ENCODE data around the gene NDUFAF3.
A peak's percentile ranks its signal among the peaks of the same experiment; 100 is the strongest.

Gene NDUFAF3

DNA sequence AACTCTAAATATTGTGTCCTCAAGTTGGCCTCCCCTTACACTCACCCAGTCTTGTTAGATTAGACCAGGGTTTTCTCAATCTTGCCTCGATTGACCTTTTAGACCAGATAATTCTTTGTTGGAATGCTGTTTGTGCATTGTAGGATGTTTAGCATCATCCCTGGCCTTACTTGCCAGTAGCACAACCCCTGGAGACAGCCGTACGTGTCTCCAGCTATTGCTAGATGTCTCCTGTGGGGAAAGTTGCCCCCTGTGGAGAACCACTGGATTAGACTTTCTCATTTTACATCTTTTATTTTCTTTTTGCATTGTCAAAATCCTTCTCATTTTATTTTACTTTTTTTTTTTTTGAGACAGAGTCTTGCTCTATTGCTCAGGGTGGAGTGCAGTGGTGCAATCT is 12.5 kb upstream of the NDUFAF3 start:
- Mint-ChIP-seq H3K4me1 (peaks cover 55% of the 10 kb centered on the region), H3K27me3 (no peaks in the 10 kb centered on the region), H3K27ac (peak overlapping the region in 1 of 2 donors; percentile 74), H3K4me3 (peak overlapping the region; percentile 3 to 20), H3K9me3 (no peaks in the 10 kb centered on the region)
- DNase-seq: no peak
- ATAC-seq: no peak

GRCh38 chr3:49012441-49013017 is 9.4 kb upstream of the NDUFAF3 start:
- ATAC-seq: no peak
- no peaks in the 10 kb centered on the region for H3K9me3 Mint-ChIP-seq
- H3K27ac Mint-ChIP-seq: peak overlapping the region in 1 of 2 donors; percentile 71
- no peaks in the 10 kb centered on the region for H3K27me3 Mint-ChIP-seq
- H3K4me1 Mint-ChIP-seq: peaks cover 59% of the 10 kb centered on the region
- no peak for DNase-seq
- H3K4me3 Mint-ChIP-seq: no peak overlapping the region

- H3K4me1 Mint-ChIP-seq: peaks cover 56% of the 10 kb centered on the region
- peak overlapping the region in 1 of 2 donors; percentile 80 for H3K27ac Mint-ChIP-seq
- H3K9me3 Mint-ChIP-seq: no peaks in the 10 kb centered on the region
- DNase-seq (no peak), ATAC-seq (no peak)
- no peak overlapping the region for H3K4me3 Mint-ChIP-seq
- no peaks in the 10 kb centered on the region for H3K27me3 Mint-ChIP-seq
Measured at GRCh38 chr3:49013113-49013737, 8.7 kb upstream of the NDUFAF3 start.

DNA sequence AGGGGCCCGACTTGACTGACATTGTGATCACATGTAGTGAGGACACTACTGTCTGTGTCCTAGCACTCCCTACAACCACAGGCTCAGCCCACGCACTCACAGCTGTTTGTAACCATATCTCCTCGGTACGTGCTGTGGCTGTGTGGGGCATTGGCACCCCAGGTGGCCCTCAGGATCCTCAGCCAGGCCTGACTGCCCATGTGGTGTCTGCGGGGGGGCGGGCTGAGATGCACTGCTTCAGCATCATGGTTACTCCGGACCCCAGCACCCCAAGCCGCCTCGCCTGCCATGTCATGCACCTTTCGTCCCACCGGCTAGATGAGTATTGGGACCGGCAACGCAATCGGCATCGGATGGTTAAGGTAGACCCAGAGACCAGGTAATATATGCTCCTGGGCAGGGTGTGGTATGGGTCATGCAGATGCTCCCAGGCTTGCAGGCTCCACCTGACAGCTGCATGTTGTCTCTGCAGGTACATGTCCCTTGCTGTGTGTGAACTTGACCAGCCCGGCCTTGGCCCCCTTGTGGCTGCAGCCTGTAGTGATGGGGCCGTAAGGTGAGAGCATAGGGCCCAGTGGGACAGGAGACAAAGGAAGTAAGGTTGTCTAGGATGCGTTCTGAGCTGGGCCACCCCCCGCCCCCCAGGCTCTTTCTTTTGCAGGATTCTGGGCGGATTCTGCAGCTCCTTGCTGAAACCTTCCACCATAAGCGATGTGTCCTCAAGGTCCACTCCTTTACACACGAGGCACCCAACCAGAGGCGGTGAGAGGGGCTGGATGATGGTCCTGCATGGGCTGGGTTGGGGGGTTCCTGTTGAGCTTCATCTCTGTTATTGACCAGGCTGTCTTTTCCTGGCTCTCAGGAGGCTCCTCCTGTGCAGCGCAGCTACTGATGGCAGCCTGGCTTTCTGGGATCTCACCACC is 7.9 kb upstream of the NDUFAF3 start:
- ATAC-seq (peak; percentile 57), DNase-seq (peak; percentile 46 to 55)
- Mint-ChIP-seq H3K27me3 (no peaks in the 10 kb centered on the region), H3K4me1 (peaks cover 50% of the 10 kb centered on the region), H3K9me3 (no peaks in the 10 kb centered on the region), H3K4me3 (no peak overlapping the region), H3K27ac (peak overlapping the region in 1 of 2 donors; percentile 80)

DNA sequence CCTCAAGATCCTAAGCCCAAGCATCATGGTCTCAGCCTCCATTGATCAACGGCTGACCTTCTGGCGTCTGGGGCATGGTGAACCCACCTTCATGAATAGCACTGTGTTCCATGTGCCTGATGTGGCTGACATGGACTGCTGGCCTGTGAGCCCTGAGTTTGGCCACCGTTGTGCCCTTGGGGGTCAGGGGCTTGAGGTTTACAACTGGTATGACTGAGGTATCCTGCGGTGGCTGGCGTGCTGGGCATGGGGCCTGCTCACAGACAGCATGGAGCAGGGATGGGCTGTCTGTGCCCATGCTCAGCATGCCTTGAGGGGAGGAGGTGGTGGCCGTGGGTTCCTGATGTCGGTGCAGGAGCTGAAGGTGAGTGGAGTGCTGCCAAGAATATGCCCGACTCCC is 6.8 kb upstream of the NDUFAF3 start:
- DNase-seq: no peak
- Mint-ChIP-seq H3K27me3 (no peaks in the 10 kb centered on the region), H3K9me3 (no peaks in the 10 kb centered on the region), H3K4me3 (no peak overlapping the region), H3K4me1 (peaks cover 52% of the 10 kb centered on the region), H3K27ac (peak overlapping the region in 1 of 2 donors; percentile 96)
- ATAC-seq: no peak

GRCh38 chr3:49015765-49016164 is 6.2 kb upstream of the NDUFAF3 start:
- ATAC-seq (no peak), DNase-seq (no peak)
- no peaks in the 10 kb centered on the region for H3K27me3 Mint-ChIP-seq
- peaks cover 55% of the 10 kb centered on the region for H3K4me1 Mint-ChIP-seq
- H3K9me3 Mint-ChIP-seq: no peaks in the 10 kb centered on the region
- no peak overlapping the region for H3K27ac Mint-ChIP-seq
- H3K4me3 Mint-ChIP-seq: no peak overlapping the region

GRCh38 chr3:49016414-49017228 is 5.3 kb upstream of the NDUFAF3 start:
- no peak overlapping the region for H3K27ac Mint-ChIP-seq
- H3K4me1 Mint-ChIP-seq: peaks cover 55% of the 10 kb centered on the region
- H3K27me3 Mint-ChIP-seq: no peaks in the 10 kb centered on the region
- DNase-seq (no peak), ATAC-seq (no peak)
- H3K4me3 Mint-ChIP-seq: no peak overlapping the region
- no peaks in the 10 kb centered on the region for H3K9me3 Mint-ChIP-seq

GRCh38 chr3:49017229-49017970 is 4.5 kb upstream of the NDUFAF3 start:
- DNase-seq: no peak
- Mint-ChIP-seq H3K4me1 (peaks cover 47% of the 10 kb centered on the region), H3K9me3 (no peaks in the 10 kb centered on the region), H3K4me3 (peak overlapping the region; percentile 98), H3K27ac (peak overlapping the region in 1 of 2 donors; percentile 56), H3K27me3 (no peaks in the 10 kb centered on the region)
- no peak for ATAC-seq

- no peaks in the 10 kb centered on the region for H3K9me3 Mint-ChIP-seq
- DNase-seq (peak; percentile 67 to 71), ATAC-seq (peak; percentile 10)
- peaks cover 47% of the 10 kb centered on the region for H3K4me1 Mint-ChIP-seq
- H3K27ac Mint-ChIP-seq: peak within 1 kb of the TSS; percentile 59 to 86
- no peaks in the 10 kb centered on the region for H3K27me3 Mint-ChIP-seq
- H3K4me3 Mint-ChIP-seq: peak within 1 kb of the TSS; percentile 98
Measured at GRCh38 chr3:49017971-49018706, 3.8 kb upstream of the NDUFAF3 start, which contains the start of gene DALRD3. Gene DALRD3 (minus strand): TSS chr3:49018580. CDS start chr3:49018564, 16 bp downstream.

- Mint-ChIP-seq H3K4me1 (peaks cover 47% of the 10 kb centered on the region), H3K27ac (peak overlapping the region; percentile 59 to 86), H3K4me3 (peak overlapping the region; percentile 98), H3K9me3 (no peaks in the 10 kb centered on the region), H3K27me3 (no peaks in the 10 kb centered on the region)
- ATAC-seq (no peak), DNase-seq (no peak)
Measured at GRCh38 chr3:49018707-49019006, 3.3 kb upstream of the NDUFAF3 start.

- H3K4me3 Mint-ChIP-seq: peak overlapping the region; percentile 98
- no peak for DNase-seq
- H3K27me3 Mint-ChIP-seq: no peaks in the 10 kb centered on the region
- no peak for ATAC-seq
- peaks cover 55% of the 10 kb centered on the region for H3K4me1 Mint-ChIP-seq
- H3K9me3 Mint-ChIP-seq: no peaks in the 10 kb centered on the region
- H3K27ac Mint-ChIP-seq: peak overlapping the region; percentile 95 to 100
Measured at GRCh38 chr3:49019941-49020329, 2.0 kb upstream of the NDUFAF3 start.

GRCh38 chr3:49020330-49021212 is 1.4 kb upstream of the NDUFAF3 start:
- DNase-seq (peak; percentile 41 to 57), ATAC-seq (no peak)
- Mint-ChIP-seq H3K4me1 (peaks cover 62% of the 10 kb centered on the region), H3K9me3 (no peaks in the 10 kb centered on the region), H3K4me3 (peak overlapping the region; percentile 98), H3K27me3 (no peaks in the 10 kb centered on the region), H3K27ac (peak overlapping the region; percentile 95 to 100)

- Mint-ChIP-seq H3K27me3 (no peaks in the 10 kb centered on the region), H3K9me3 (no peaks in the 10 kb centered on the region), H3K4me1 (peaks cover 69% of the 10 kb centered on the region), H3K27ac (peak overlapping the region; percentile 98 to 100), H3K4me3 (peak overlapping the region; percentile 98)
- DNase-seq: peak; percentile 98 to 99
- ATAC-seq: peak; percentile 76
Measured at GRCh38 chr3:49021213-49021812, 608 bp upstream of the NDUFAF3 start.
